ENCODE results near the gene NPFFR1.

NPFFR1 gene

DNA sequence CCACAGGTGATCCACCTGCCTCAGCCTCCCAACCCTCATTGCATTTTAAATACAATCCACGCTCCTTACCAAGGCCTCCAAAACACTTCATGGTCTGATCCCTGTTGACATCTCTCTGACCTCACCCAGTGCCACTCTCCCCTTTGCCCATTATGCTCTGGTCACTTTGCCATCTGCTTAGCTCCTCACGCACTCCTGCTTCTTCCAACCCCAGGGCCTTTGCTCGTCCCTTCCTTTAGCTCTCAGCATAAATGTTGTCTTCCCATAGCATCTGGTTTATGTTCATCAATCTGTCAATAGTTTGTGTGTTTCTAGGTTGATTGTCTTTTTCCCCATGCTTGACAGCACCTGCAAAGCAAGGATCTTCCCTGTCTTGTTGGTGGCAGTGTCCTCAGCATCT lies 14.1 kb downstream of the NPFFR1 start:
- Histone ChIP-seq H3K4me1 (ENCODE audit: control insufficient read depth in 1 of 2, insufficient read depth in 1 of 2, low read depth in 1 of 2, low read length in 1 of 2) (no peaks in the 10 kb centered on the region), H3K9me3 (no peaks in the 10 kb centered on the region), H3K4me3 (ENCODE audit: low read depth in 1 of 2, low read length in 1 of 2) (no peak overlapping the region), H3K27ac (no peak overlapping the region), H3K36me3 (no peaks in the 10 kb centered on the region), H3K27me3 (peaks cover 6% of the 10 kb centered on the region)
- TF ChIP-seq, protein P1, sequence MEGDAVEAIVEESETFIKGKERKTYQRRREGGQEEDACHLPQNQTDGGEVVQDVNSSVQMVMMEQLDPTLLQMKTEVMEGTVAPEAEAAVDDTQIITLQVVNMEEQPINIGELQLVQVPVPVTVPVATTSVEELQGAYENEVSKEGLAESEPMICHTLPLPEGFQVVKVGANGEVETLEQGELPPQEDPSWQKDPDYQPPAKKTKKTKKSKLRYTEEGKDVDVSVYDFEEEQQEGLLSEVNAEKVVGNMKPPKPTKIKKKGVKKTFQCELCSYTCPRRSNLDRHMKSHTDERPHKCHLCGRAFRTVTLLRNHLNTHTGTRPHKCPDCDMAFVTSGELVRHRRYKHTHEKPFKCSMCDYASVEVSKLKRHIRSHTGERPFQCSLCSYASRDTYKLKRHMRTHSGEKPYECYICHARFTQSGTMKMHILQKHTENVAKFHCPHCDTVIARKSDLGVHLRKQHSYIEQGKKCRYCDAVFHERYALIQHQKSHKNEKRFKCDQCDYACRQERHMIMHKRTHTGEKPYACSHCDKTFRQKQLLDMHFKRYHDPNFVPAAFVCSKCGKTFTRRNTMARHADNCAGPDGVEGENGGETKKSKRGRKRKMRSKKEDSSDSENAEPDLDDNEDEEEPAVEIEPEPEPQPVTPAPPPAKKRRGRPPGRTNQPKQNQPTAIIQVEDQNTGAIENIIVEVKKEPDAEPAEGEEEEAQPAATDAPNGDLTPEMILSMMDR (IDR thresholded peaks at IDR 0.05), result no peak

DNA sequence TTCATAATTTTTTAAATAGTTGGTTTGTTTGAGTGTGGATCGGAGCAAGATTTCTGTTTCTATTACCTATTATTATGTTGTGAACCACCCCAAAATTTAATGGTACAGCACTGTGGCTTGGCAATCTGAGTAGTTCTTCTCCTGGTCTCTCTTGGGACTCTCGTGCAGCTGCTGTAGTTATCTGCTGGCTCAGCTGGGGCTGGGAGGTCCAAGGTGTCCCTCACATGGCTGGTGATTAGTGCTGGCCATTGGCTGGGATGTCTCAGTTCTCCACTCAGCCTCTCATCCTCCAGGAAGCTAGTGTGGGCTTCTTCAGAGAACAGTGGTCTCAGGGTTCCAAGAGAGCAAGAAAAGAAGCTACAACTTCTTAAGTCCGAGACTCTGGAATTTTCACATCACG lies 15.4 kb downstream of the NPFFR1 start:
- Histone ChIP-seq H3K4me3 (ENCODE audit: low read depth in 1 of 2, low read length in 1 of 2) (no peak overlapping the region), H3K27ac (no peak overlapping the region), H3K27me3 (peaks cover 7% of the 10 kb centered on the region), H3K4me1 (ENCODE audit: control insufficient read depth in 1 of 2, insufficient read depth in 1 of 2, low read depth in 1 of 2, low read length in 1 of 2) (no peaks in the 10 kb centered on the region), H3K9me3 (no peaks in the 10 kb centered on the region), H3K36me3 (no peaks in the 10 kb centered on the region)
- TF ChIP-seq, protein P1 (IDR thresholded peaks at IDR 0.05), result no peak

DNA sequence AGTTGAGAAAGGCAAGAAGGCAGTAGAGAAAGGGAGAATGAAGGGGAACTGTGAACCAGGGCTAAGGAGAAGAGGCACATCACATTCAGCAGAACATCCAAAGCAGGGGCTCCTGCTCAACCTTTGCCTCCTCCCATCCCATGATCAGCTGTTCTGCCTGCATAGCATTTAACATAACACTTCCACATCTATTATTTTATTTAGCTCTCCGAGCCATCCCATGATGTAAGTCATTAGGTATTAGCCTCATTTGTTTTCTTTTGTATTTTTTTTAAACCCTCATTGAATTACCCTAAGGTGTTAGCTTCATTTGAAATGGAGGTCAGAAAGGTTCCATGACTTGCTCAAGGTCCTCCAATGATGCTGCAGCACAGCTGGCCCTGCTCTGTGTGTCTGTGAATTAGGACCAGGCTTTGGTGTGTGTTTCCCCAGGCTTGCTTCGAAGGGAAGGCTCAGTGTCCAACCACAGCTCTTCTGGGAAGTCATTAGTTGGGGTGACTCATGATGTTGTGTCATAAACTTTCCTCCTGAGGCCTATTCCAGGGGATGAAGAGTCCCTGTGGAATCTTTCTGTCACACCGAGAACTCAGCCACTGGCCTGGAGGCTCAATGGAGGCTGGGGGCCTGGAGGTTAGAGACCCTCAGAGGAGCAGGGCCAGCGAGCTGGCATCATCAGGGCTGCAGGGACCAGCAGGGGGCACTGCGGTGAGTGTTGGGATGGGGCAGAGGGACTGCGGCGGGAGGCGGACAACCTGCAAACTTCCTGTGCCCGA lies 16.5 kb downstream of the NPFFR1 start:
- Histone ChIP-seq H3K4me1 (ENCODE audit: control insufficient read depth in 1 of 2, insufficient read depth in 1 of 2, low read depth in 1 of 2, low read length in 1 of 2) (no peaks in the 10 kb centered on the region), H3K4me3 (ENCODE audit: low read depth in 1 of 2, low read length in 1 of 2) (no peak overlapping the region), H3K27ac (no peak overlapping the region), H3K27me3 (peaks cover 7% of the 10 kb centered on the region), H3K36me3 (no peaks in the 10 kb centered on the region), H3K9me3 (no peaks in the 10 kb centered on the region)
- TF ChIP-seq, protein P1 (IDR thresholded peaks at IDR 0.05), result no peak

DNA sequence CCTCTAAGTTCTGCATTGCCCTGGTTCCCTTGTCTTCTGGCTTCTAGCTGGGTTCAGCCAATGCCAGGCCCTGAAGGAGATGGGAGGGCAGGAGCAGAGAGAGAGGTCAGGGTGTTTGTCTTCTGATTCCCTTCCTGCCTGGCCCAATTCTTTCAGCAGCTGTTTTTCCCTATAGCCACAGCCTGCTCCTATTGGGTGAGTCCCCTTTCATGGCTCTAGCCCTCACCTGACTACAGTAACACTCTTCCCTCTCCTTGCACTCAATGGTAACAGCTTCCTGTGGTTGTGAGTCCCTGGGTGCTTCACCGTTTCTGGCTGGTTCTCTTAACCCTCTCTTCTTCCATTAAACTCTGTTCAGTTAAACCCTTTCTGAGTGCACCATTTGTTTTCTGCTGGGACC lies 17.1 kb downstream of the NPFFR1 start:
- Histone ChIP-seq H3K27me3 (peaks cover 7% of the 10 kb centered on the region), H3K4me3 (ENCODE audit: low read depth in 1 of 2, low read length in 1 of 2) (no peak overlapping the region), H3K36me3 (no peaks in the 10 kb centered on the region), H3K9me3 (no peaks in the 10 kb centered on the region), H3K4me1 (ENCODE audit: control insufficient read depth in 1 of 2, insufficient read depth in 1 of 2, low read depth in 1 of 2, low read length in 1 of 2) (no peaks in the 10 kb centered on the region), H3K27ac (no peak overlapping the region)
- TF ChIP-seq, protein P1 (IDR thresholded peaks at IDR 0.05), result no peak

DNA sequence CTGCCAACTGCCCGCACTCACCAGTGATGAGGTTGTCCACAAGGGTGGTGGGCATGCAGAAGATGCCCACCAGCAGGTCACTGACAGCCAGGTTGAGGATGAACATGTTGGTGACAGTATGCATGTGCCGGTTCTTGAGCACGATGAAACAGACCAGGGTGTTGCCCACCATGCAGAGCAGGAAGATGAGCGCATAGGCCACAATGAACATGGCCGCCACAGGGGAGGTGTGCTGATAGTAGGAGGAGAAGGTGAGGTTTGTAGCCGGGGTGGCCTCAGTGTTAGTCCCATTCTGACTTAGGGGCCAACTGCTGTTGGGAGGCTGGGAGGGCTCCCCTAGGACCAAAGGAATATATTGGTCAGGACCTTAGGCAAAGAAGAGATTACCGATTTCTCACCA lies 17.7 kb downstream of the NPFFR1 start:
- no peak overlapping the region for H3K4me3 ChIP-seq (ENCODE audit: low read depth in 1 of 2, low read length in 1 of 2)
- TF ChIP-seq, protein P1 (IDR thresholded peaks at IDR 0.05), result no peak

More for the DNA sequence above, 17.7 kb downstream of the NPFFR1 start:
- Histone ChIP-seq H3K4me1 (ENCODE audit: control insufficient read depth in 1 of 2, insufficient read depth in 1 of 2, low read depth in 1 of 2, low read length in 1 of 2) (no peaks in the 10 kb centered on the region), H3K27me3 (peaks cover 7% of the 10 kb centered on the region), H3K9me3 (no peaks in the 10 kb centered on the region), H3K27ac (no peak overlapping the region), H3K36me3 (no peaks in the 10 kb centered on the region)
